Colonic mucosa (tissue), 4 donors: ENCODE measurements around the gene SMCO4. TPM values are rescaled to one million over a fixed set of nuclear protein-coding genes. Genes with fewer than 3 reads are reported as not detected.

Experiments used
- DNase-seq: peaks from one replicate; pipeline ENCODE4 v3.0.0-alpha.2; 2020
- H3K27ac ChIP-seq: fragments of 200-600 bp; one replicate; pipeline ENCODE4 v1.8.0; 2021
- H3K27me3 ChIP-seq: fragments of 200-600 bp; one replicate; pipeline ENCODE4 v1.8.0; 2021
- H3K36me3 ChIP-seq: fragments of 200-600 bp; one replicate; pipeline ENCODE4 v1.8.0; 2021
- H3K4me1 ChIP-seq: fragments of 200-600 bp; one replicate; pipeline ENCODE4 v1.8.0; 2021; ENCODE audit warnings: mild to moderate bottlenecking
- H3K4me3 ChIP-seq: fragments of 200-600 bp; one replicate; pipeline ENCODE4 v1.8.0; 2021
- H3K9ac ChIP-seq, 2 donors: one replicate each; pipeline ENCODE4 v1.7.0; 2013; ENCODE audit warnings: control low read depth in 2 of 2, low read depth in 2 of 2, low read length in 2 of 2
- H3K9me3 ChIP-seq: fragments of 200-600 bp; one replicate; pipeline ENCODE4 v1.8.0; 2021
- CTCF ChIP-seq: fragments of 200-600 bp; IDR thresholded peaks from one replicate; pipeline ENCODE4 v1.8.0; 2022; ENCODE audit warnings: antibody characterized with exemption, mild to moderate bottlenecking
- intact Hi-C: fragments of 100-400 bp; cut with DNase I; formaldehyde crosslinking; loops from one replicate; pipeline ENCODE4 v1.14.1; 2022
- total RNA-seq, 2 donors: library from RNA; stranded (reverse); fragmentation: NEBNext Ultra II Directional in 1 of 2; extraction: Animal tissue kit (Norgen Biotek cat#: 25700) in 1 of 2; gene quantifications; one replicate each; pipeline ENCODE4 v1.2.1, GENCODE V29; 2021
- donor health status: healthy.
- donor health status: DM: no; HTN: no; CAD: no.
- donor health status: DM: no; HTN: no; CAD: no.

SMCO4 gene
- total RNA-seq, 2 donors from 2014 or later: 47.2 to 73.7 TPM

- no peak for TF ChIP-seq CTCF
- no peak overlapping the region for H3K4me3 ChIP-seq
- H3K9me3 ChIP-seq: no peaks in the 10 kb centered on the region
- no peak for DNase-seq
- H3K9ac ChIP-seq: no peak overlapping the region
- H3K27me3 ChIP-seq: no peaks in the 10 kb centered on the region
- H3K36me3 ChIP-seq: no peaks in the 10 kb centered on the region
- intact Hi-C loops: no loop called here
- H3K4me1 ChIP-seq: peaks cover 4% of the 10 kb centered on the region
- H3K27ac ChIP-seq: no peak overlapping the region
These were observed 19.0 kb downstream of the SMCO4 start for GRCh38 chr11:93524173-93524536.

- no peaks in the 10 kb centered on the region for H3K4me1 ChIP-seq
- H3K4me3 ChIP-seq: no peak overlapping the region
- intact Hi-C loops: no loop called here
- no peak for TF ChIP-seq CTCF
- DNase-seq: no peak
- no peak overlapping the region for H3K9ac ChIP-seq
- no peaks in the 10 kb centered on the region for H3K36me3 ChIP-seq
- H3K27ac ChIP-seq: no peak overlapping the region
- no peaks in the 10 kb centered on the region for H3K9me3 ChIP-seq
- H3K27me3 ChIP-seq: no peaks in the 10 kb centered on the region
These were observed 22.3 kb downstream of the SMCO4 start for GRCh38 chr11:93520726-93521509.

DNA sequence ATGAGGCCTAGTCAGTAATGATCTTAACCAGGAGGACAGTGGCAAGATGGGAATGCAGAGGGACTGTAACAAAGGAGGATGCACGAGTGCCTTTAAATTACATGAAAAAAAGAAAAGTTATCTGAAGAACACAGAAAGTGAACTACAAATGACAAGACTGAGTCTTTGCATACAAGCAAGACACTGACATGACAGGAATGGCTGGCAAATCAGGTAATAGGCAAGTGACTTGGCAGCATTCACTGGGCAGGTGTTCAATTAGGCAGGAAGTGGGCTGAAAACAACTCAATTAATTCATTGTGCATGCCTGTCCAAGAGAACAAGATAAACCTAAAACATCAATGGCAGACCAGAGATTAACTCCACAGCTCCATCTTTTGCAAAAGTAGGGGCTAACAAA, 24.0 kb downstream of the SMCO4 start:
- TF ChIP-seq CTCF: no peak
- no peaks in the 10 kb centered on the region for H3K36me3 ChIP-seq
- no peaks in the 10 kb centered on the region for H3K9me3 ChIP-seq
- intact Hi-C loops: no loop called here
- no peak for DNase-seq
- no peaks in the 10 kb centered on the region for H3K4me1 ChIP-seq
- no peaks in the 10 kb centered on the region for H3K27me3 ChIP-seq
- H3K4me3 ChIP-seq: no peak overlapping the region
- H3K27ac ChIP-seq: no peak overlapping the region
- H3K9ac ChIP-seq: no peak overlapping the region

GRCh38 chr11:93518081-93518480, 25.1 kb downstream of the SMCO4 start:
- no peak for DNase-seq

DNA sequence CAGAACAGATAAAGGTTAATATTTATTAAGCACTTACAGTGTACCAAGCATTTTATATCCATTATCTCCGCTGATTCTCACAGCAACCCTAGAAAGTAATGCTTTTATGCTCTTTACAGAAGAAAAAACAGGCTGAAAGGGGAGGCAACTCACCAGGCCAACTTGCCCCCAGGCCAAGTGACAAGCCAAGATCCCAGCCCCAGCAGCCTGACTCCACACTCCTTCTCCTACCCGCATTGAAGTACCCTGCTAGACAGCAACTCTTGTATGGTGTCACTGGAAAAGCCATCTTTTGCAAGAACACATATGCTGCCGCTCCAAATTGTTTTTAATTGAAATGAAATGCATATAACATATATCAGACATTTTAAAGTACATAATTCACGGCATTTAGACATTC, 25.6 kb downstream of the SMCO4 start:
- no peak overlapping the region for H3K27ac ChIP-seq
- H3K4me3 ChIP-seq: no peak overlapping the region
- no peak overlapping the region for H3K9ac ChIP-seq
- H3K36me3 ChIP-seq: no peaks in the 10 kb centered on the region
- H3K27me3 ChIP-seq: no peaks in the 10 kb centered on the region
- intact Hi-C loops: no loop called here
- H3K4me1 ChIP-seq: no peaks in the 10 kb centered on the region
- no peak for TF ChIP-seq CTCF
- no peak for DNase-seq
- no peaks in the 10 kb centered on the region for H3K9me3 ChIP-seq

More at GRCh38 chr11:93518081-93518480, 25.1 kb downstream of the SMCO4 start:
- no peak overlapping the region for H3K27ac ChIP-seq
- no peaks in the 10 kb centered on the region for H3K36me3 ChIP-seq
- TF ChIP-seq CTCF: no peak
- H3K4me1 ChIP-seq: no peaks in the 10 kb centered on the region
- intact Hi-C loops: no loop called here
- no peak overlapping the region for H3K4me3 ChIP-seq
- no peak overlapping the region for H3K9ac ChIP-seq
- no peaks in the 10 kb centered on the region for H3K9me3 ChIP-seq
- no peaks in the 10 kb centered on the region for H3K27me3 ChIP-seq
